Activated naive CD8-positive, alpha-beta T cell treated with anti-CD3 and anti-CD28 coated beads, Interleukin-2, amount 10 ng/mL, durations not matched to agents 7 days and 5 days (primary cell): ENCODE measurements around the gene LMOD1. TPM values are rescaled to one million over a fixed set of nuclear protein-coding genes. Genes with fewer than 3 reads are reported as not detected.
"Not testable (repeated sequence)": the region's sequence is repeated elsewhere in the genome, so short reads cannot be mapped to it uniquely, and the experiment has no call there.

Experiments used
- ATAC-seq: fragments of 150-1000 bp; cut with Tn5 transposase; one replicate; pipeline ENCODE4 v1.10.0; 2021; ENCODE audit warnings: low read depth, moderate library complexity
- POLR2A ChIA-PET: fragments of 350-600 bp; sonication (Branson Sonifier 250); formaldehyde crosslinking; loops from one replicate; lab custom pipeline; 2021; ENCODE audit warnings: antibody characterized with exemption; lab: Charles Lee
- DNase-seq: peaks from one replicate; pipeline ENCODE4 v3.0.0; 2021
- H3K27ac Mint-ChIP-seq: one replicate; pipeline ENCODE4 v1.8.0; 2022; ENCODE audit warnings: mild to moderate bottlenecking, mixed read lengths
- H3K27me3 Mint-ChIP-seq: one replicate; pipeline ENCODE4 v1.8.0; 2022; ENCODE audit warnings: mild to moderate bottlenecking, moderate library complexity, mixed read lengths
- H3K36me3 Mint-ChIP-seq: one replicate; pipeline ENCODE4 v1.8.0; 2021; ENCODE audit warnings: mild to moderate bottlenecking, mixed read lengths
- H3K4me1 Mint-ChIP-seq: one replicate; pipeline ENCODE4 v1.8.0; 2021; ENCODE audit warnings: mixed read lengths
- H3K4me3 Mint-ChIP-seq: one replicate; pipeline ENCODE4 v1.8.0; 2022; ENCODE audit warnings: mild to moderate bottlenecking, moderate library complexity, mixed read lengths
- H3K9me3 Mint-ChIP-seq: one replicate; pipeline ENCODE4 v1.8.0; 2021; ENCODE audit warnings: mixed read lengths
- total RNA-seq, 2 experiments: library from RNA; stranded (reverse); gene quantifications; one replicate each; pipeline ENCODE4 v1.2.3, GENCODE V29; 2021

The LMOD1 gene
- total RNA-seq, 2 experiments from 2014 or later: not detected

DNA sequence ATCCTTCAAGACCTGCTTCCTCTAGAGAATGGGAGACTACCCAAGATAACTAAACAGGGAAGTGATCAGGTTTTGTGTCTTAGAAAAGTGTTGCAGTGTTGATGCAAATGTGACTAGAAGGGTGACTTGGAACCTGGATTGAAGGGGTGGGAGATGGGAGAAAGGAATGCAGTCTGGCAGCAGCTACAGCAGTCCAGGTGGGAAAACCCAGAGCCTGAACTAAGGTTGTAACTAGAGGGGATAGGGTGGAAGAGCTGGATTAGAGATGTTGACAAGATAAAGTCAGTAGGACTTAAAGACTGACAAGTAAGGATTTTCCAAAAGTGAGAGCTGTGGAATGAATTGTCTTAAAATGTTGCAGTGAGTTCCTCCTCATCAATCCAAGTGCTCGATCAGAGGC lies 64.7 kb downstream of the LMOD1 start:
- H3K4me3 Mint-ChIP-seq: no peak overlapping the region
- no peaks in the 10 kb centered on the region for H3K9me3 Mint-ChIP-seq
- no peaks in the 10 kb centered on the region for H3K36me3 Mint-ChIP-seq
- H3K27ac Mint-ChIP-seq: no peak overlapping the region
- DNase-seq: no peak
- no peak for ATAC-seq
- POLR2A ChIA-PET: no interaction called here
- H3K27me3 Mint-ChIP-seq: peaks cover 4% of the 10 kb centered on the region
- H3K4me1 Mint-ChIP-seq: no peaks in the 10 kb centered on the region

- H3K36me3 Mint-ChIP-seq: no peaks in the 10 kb centered on the region
- H3K27me3 Mint-ChIP-seq: peaks cover 3% of the 10 kb centered on the region
- POLR2A ChIA-PET: interaction anchor here (0.8 kb wide), 1 partner anchor 15 kb away, joined by 3 read pairs; no protein-coding TSS in a partner anchor
- no peak overlapping the region for H3K27ac Mint-ChIP-seq
- no peak for ATAC-seq
- H3K4me1 Mint-ChIP-seq: no peaks in the 10 kb centered on the region
- no peak overlapping the region for H3K4me3 Mint-ChIP-seq
- no peak for DNase-seq
- H3K9me3 Mint-ChIP-seq: no peaks in the 10 kb centered on the region
Observed at GRCh38 chr1:201880928-201881571, 65.3 kb downstream of the LMOD1 start.

- Mint-ChIP-seq H3K9me3 (no peaks in the 10 kb centered on the region), H3K4me3 (no peak overlapping the region), H3K27me3 (no peaks in the 10 kb centered on the region), H3K27ac (no peak overlapping the region), H3K4me1 (no peaks in the 10 kb centered on the region), H3K36me3 (peaks cover 3% of the 10 kb centered on the region)
- DNase-seq (no peak), ATAC-seq (peak; percentile 70)
- POLR2A ChIA-PET: interaction anchor here (0.6 to 1.1 kb wide), 3 partner anchors 18 to 96 kb away, joined by 3 read pairs; no protein-coding TSS in a partner anchor
Observed at GRCh38 chr1:201877877-201878401, 68.4 kb downstream of the LMOD1 start.

DNA sequence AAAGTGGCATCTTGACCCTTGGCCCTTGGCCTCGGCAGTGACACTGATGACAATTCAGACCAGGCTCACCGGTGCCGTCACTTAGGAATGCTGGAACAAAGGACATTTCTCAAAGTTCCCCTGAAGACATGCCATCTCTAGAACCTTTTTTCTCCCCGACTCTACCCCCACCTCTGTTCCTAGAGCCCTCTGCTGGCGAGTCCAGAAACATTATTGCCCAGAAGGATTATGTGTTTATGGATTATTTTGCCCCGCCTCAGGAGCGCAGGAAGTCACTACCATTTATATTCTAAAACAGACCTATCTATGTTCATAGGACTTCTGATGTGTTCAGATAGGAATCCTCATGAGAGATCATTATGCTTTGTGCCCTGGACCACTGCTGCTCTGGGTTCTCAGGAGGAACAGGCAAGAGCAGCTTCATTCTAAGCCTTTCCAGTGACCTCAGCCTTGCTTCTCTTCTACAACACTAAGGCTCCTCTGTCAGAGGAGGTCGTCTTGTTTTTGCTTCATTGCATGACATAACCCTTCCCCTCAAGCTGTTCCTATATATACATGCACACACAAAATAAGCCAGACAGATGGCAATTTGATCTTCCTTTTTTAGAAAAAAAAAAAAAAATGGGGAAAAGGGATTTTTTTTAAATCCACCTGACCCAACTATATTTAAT lies 70.1 kb downstream of the LMOD1 start:
- Mint-ChIP-seq H3K4me1 (no peaks in the 10 kb centered on the region), H3K4me3 (no peak overlapping the region), H3K9me3 (no peaks in the 10 kb centered on the region), H3K27ac (no peak overlapping the region), H3K27me3 (no peaks in the 10 kb centered on the region), H3K36me3 (peaks cover 18% of the 10 kb centered on the region)
- ATAC-seq: no peak
- POLR2A ChIA-PET: no interaction called here
- no peak for DNase-seq

DNA sequence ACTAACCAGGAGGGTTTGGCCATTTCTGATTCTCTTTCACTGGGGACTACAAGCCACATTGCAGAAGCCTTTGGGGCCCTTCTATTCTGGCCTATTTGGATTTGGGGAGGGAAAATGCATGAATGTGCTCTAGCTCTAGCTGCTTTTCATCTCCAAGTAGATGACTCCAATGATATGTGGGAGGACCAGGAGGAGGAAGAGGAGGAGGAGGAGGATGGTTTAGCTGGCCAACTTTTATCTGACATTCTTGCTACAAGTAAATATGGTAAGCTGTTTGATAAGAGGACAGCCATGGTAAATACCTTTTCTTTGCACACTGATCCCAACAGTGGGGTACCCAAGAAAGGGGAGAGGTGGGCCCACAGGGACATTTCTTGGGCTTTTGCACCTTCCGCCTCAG lies 71.7 kb downstream of the LMOD1 start:
- no peaks in the 10 kb centered on the region for H3K27me3 Mint-ChIP-seq
- POLR2A ChIA-PET: no interaction called here
- no peaks in the 10 kb centered on the region for H3K4me1 Mint-ChIP-seq
- DNase-seq (no peak), ATAC-seq (no peak)
- H3K27ac Mint-ChIP-seq: no peak overlapping the region
- H3K36me3 Mint-ChIP-seq: peaks cover 21% of the 10 kb centered on the region
- no peaks in the 10 kb centered on the region for H3K9me3 Mint-ChIP-seq
- H3K4me3 Mint-ChIP-seq: no peak overlapping the region

GRCh38 chr1:201870397-201870796 lies 76.0 kb downstream of the LMOD1 start:
- DNase-seq: no peak
- Mint-ChIP-seq H3K9me3 (no peaks in the 10 kb centered on the region), H3K36me3 (peaks cover 30% of the 10 kb centered on the region), H3K4me1 (no peaks in the 10 kb centered on the region), H3K4me3 (no peak overlapping the region), H3K27me3 (no peaks in the 10 kb centered on the region), H3K27ac (no peak overlapping the region)
- no peak for ATAC-seq
- POLR2A ChIA-PET: no interaction called here

- H3K4me1 Mint-ChIP-seq: no peaks in the 10 kb centered on the region
- H3K27ac Mint-ChIP-seq: no peak overlapping the region
- peaks cover 24% of the 10 kb centered on the region for H3K36me3 Mint-ChIP-seq
- POLR2A ChIA-PET: interaction anchor here (1.2 kb wide), 1 partner anchor 11 kb away, joined by 3 read pairs; no protein-coding TSS in a partner anchor
- H3K4me3 Mint-ChIP-seq: no peak overlapping the region
- DNase-seq (no peak), ATAC-seq (no peak)
- no peaks in the 10 kb centered on the region for H3K27me3 Mint-ChIP-seq
- H3K9me3 Mint-ChIP-seq: no peaks in the 10 kb centered on the region
Observed at GRCh38 chr1:201861448-201861847, 84.9 kb downstream of the LMOD1 start.

DNA sequence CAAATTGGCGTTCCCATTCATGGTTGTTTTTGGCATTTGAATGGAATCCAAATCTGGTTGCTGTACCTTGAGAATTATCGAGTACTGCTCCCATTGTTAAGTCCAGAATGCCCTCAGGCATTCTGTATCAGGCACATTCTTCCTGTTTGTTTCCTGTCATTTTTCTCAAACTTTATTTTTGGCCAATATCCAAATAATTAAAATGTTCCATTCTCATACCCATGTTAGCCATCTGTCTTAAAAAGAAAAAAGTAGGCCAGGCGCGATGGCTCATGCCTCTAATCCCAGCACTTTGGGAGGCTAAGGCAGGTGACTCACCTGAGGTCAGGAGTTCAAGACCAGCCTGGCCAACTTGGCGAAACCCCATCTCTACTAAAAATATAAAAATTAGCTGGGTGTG lies 86.9 kb downstream of the LMOD1 start:
- Mint-ChIP-seq H3K27ac (no peak overlapping the region), H3K4me3 (no peak overlapping the region), H3K36me3 (peaks cover 31% of the 10 kb centered on the region), H3K4me1 (no peaks in the 10 kb centered on the region), H3K9me3 (no peaks in the 10 kb centered on the region), H3K27me3 (no peaks in the 10 kb centered on the region)
- ATAC-seq (no peak), DNase-seq (no peak)
- POLR2A ChIA-PET: no interaction called here

DNA sequence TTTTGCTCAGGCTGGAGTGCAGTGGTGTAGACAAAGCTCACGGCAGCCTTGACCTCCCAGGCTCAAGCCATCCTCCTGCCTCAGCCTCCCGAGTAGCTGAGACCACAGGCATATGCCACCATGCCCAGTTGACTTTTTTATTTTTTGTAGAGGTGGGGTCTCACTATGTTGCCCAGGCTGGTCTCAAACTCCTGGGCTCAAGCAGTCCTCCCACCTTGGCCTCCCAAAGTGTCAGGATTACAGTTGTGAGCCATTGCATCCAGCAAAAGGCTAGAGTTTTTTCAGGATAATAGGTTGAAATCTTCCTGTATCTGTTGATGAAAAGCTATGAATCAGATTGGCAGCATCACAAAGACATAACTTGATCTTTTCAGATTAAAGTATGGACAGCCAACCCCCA lies 89.6 kb downstream of the LMOD1 start:
- H3K4me3 Mint-ChIP-seq, H3K4me1 Mint-ChIP-seq, ATAC-seq, H3K27ac Mint-ChIP-seq, DNase-seq, H3K27me3 Mint-ChIP-seq, POLR2A ChIA-PET, H3K9me3 Mint-ChIP-seq: not testable (repeated sequence)
- peaks cover 35% of the 10 kb centered on the region for H3K36me3 Mint-ChIP-seq

DNA sequence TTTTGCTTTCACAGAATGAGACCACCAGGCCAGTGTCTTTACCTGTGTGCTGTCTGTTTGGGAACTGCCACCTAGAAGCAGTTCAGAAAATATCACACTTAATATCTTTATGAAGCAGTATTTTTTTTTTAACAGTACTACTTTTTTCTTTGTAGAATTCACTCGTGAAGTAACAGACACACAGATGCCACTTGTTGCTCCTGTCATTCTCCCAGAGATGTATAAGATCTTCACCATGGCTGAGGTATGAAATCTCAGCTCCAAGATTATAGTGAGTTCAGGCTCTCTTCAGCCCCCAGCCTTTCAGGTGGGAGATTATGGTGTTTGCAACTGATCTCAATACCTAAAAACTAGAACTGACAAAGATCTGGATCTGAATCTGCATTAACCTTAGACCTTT lies 94.4 kb downstream of the LMOD1 start:
- Mint-ChIP-seq H3K27ac (no peak overlapping the region), H3K36me3 (peaks cover 28% of the 10 kb centered on the region), H3K4me3 (no peak overlapping the region), H3K9me3 (no peaks in the 10 kb centered on the region), H3K4me1 (no peaks in the 10 kb centered on the region), H3K27me3 (no peaks in the 10 kb centered on the region)
- POLR2A ChIA-PET: no interaction called here
- no peak for ATAC-seq
- no peak for DNase-seq

- DNase-seq: no peak
- no peaks in the 10 kb centered on the region for H3K9me3 Mint-ChIP-seq
- H3K27me3 Mint-ChIP-seq: no peaks in the 10 kb centered on the region
- H3K27ac Mint-ChIP-seq: no peak overlapping the region
- peaks cover 18% of the 10 kb centered on the region for H3K36me3 Mint-ChIP-seq
- H3K4me1 Mint-ChIP-seq: peaks cover 4% of the 10 kb centered on the region
- no peak for ATAC-seq
- POLR2A ChIA-PET: interaction anchor here (1.1 kb wide), 1 partner anchor 12 kb away, joined by 3 read pairs; no protein-coding TSS in a partner anchor
- no peak overlapping the region for H3K4me3 Mint-ChIP-seq
Observed at GRCh38 chr1:201850053-201850397, 96.3 kb downstream of the LMOD1 start.

DNA sequence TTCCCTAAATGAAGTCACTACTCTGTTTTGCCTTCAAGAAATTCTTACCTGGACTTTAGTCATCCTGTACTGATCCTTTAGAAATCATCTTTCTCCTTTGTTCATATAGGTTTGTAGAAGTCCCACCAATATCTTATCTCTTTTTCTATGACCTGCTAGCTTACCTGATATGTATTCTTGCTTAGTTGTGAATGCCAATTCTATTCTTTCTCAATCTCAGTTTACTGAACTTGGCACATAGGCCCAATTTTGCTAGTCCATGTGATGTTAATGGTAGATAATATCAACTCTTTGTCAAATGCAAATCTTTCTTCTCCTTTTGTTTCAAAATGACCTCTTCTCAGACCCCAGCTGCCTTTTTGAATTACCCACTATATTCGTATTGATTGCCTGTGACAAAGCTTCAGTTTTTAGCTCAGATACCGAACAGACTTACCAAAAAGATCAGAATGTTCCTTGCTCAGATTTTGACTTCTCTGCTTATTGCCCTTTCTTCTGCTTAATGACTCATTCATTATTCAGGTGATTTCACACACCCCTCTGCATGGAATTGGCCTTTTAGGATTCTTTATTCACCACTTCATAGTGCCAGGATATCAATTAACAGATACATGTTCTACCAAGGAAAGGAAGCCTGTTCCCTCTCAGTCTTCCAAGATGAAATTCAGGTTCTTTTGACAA lies 96.8 kb downstream of the LMOD1 start:
- peaks cover 4% of the 10 kb centered on the region for H3K4me1 Mint-ChIP-seq
- H3K27ac Mint-ChIP-seq: no peak overlapping the region
- ATAC-seq (no peak), DNase-seq (no peak)
- no peak overlapping the region for H3K4me3 Mint-ChIP-seq
- no peaks in the 10 kb centered on the region for H3K27me3 Mint-ChIP-seq
- POLR2A ChIA-PET: interaction anchor here (1.1 kb wide), 1 partner anchor 13 kb away, joined by 3 read pairs; no protein-coding TSS in a partner anchor
- peaks cover 18% of the 10 kb centered on the region for H3K36me3 Mint-ChIP-seq
- H3K9me3 Mint-ChIP-seq: no peaks in the 10 kb centered on the region

- POLR2A ChIA-PET: no interaction called here
- Mint-ChIP-seq H3K9me3 (no peaks in the 10 kb centered on the region), H3K27me3 (no peaks in the 10 kb centered on the region), H3K4me1 (peaks cover 4% of the 10 kb centered on the region), H3K36me3 (peaks cover 14% of the 10 kb centered on the region), H3K4me3 (no peak overlapping the region), H3K27ac (no peak overlapping the region)
- ATAC-seq: no peak
- DNase-seq: no peak
Observed at GRCh38 chr1:201848230-201848629, 98.1 kb downstream of the LMOD1 start.
